ENCODE results near the gene GDI1.
A peak's percentile ranks its signal among the peaks of the same experiment; 100 is the strongest.

GDI1 gene

GRCh38 chrX:154409222-154409871 is 27.6 kb upstream of the GDI1 start, which contains the start of gene DNASE1L1:
Gene DNASE1L1 (minus strand): TSS chrX:154409254. CDS start chrX:154405568, 3,686 bp downstream.
- DNase-seq, result no peak

GRCh38 chrX:154411981-154412340 is 25.0 kb upstream of the GDI1 start:
- DNase-seq, result no peak

- DNase-seq, result no peak
Measured at GRCh38 chrX:154412468-154412867, 24.5 kb upstream of the GDI1 start.

- DNase-seq, result no peak
Measured at GRCh38 chrX:154413142-154413541, 23.8 kb upstream of the GDI1 start.

GRCh38 chrX:154417157-154417556 is 19.8 kb upstream of the GDI1 start:
- DNase-seq, result no peak

GRCh38 chrX:154419189-154419588 is 17.8 kb upstream of the GDI1 start:
- no peak for DNase-seq

GRCh38 chrX:154419688-154420401 is 17.1 kb upstream of the GDI1 start:
- DNase-seq, result no peak

GRCh38 chrX:154420402-154420756 is 16.6 kb upstream of the GDI1 start:
- no peak for DNase-seq

GRCh38 chrX:154426916-154427770 is 9.8 kb upstream of the GDI1 start:
- no peak for DNase-seq

GRCh38 chrX:154428176-154429171 is 8.5 kb upstream of the GDI1 start, which contains the start of gene ATP6AP1:
Gene ATP6AP1 (plus strand): TSS chrX:154428677. CDS start chrX:154428693, 16 bp downstream.
- peak; percentile 84 for DNase-seq

GRCh38 chrX:154429711-154430110 is 7.2 kb upstream of the GDI1 start:
- no peak for DNase-seq

GRCh38 chrX:154430479-154430878 is 6.5 kb upstream of the GDI1 start:
- DNase-seq, result no peak

GRCh38 chrX:154430916-154431315 is 6.0 kb upstream of the GDI1 start:
- DNase-seq, result no peak

- no peak for DNase-seq
Measured at GRCh38 chrX:154431341-154431740, 5.6 kb upstream of the GDI1 start.

- no peak for DNase-seq
Measured at GRCh38 chrX:154432210-154432609, 4.7 kb upstream of the GDI1 start.

- no peak for DNase-seq
Measured at GRCh38 chrX:154433605-154434004, 3.3 kb upstream of the GDI1 start.

- no peak for DNase-seq
Measured at GRCh38 chrX:154434394-154435168, 2.4 kb upstream of the GDI1 start.

GRCh38 chrX:154435171-154435733 is 1.7 kb upstream of the GDI1 start:
- no peak for DNase-seq

- no peak for DNase-seq
Measured at GRCh38 chrX:154436374-154436982, 476 bp upstream of the GDI1 start.

GRCh38 chrX:154437971-154438893 is 1.3 kb downstream of the GDI1 start:
- no peak for DNase-seq

Measured in NCI-H510A (cell line).